Measurements from ENCODE around the gene ERGIC3.

Gene ERGIC3

GRCh38 chr20:35579196-35579595 is 37.3 kb downstream of the ERGIC3 start:
- DNase-seq (ENCODE audit: low read depth) = no peak
- in situ Hi-C loops (cut with HindIII; ENCODE audit: low sequenced_read_pairs) = no loop called here
- no peak for TF ChIP-seq CTCF (IDR thresholded peaks at IDR 0.05; ENCODE audit: low read depth, low read length, missing control alignments)
- H3K4me3 ChIP-seq (ENCODE audit: low read depth, low read length) = no peak overlapping the region

GRCh38 chr20:35582131-35582530 is 40.3 kb downstream of the ERGIC3 start:
- no peak for TF ChIP-seq CTCF (IDR thresholded peaks at IDR 0.05; ENCODE audit: low read depth, low read length, missing control alignments)
- in situ Hi-C loops (cut with HindIII; ENCODE audit: low sequenced_read_pairs) = no loop called here
- H3K4me3 ChIP-seq (ENCODE audit: low read depth, low read length) = no peak overlapping the region
- no peak for DNase-seq (ENCODE audit: low read depth)

GRCh38 chr20:35582741-35583404 is 41.0 kb downstream of the ERGIC3 start:
- TF ChIP-seq CTCF (IDR thresholded peaks at IDR 0.05; ENCODE audit: low read depth, low read length, missing control alignments) = no peak
- in situ Hi-C loops (cut with HindIII; ENCODE audit: low sequenced_read_pairs) = no loop called here
- no peak overlapping the region for H3K4me3 ChIP-seq (ENCODE audit: low read depth, low read length)
- no peak for DNase-seq (ENCODE audit: low read depth)

GRCh38 chr20:35583636-35584560 is 42.0 kb downstream of the ERGIC3 start:
- DNase-seq (ENCODE audit: low read depth) = no peak
- TF ChIP-seq CTCF (IDR thresholded peaks at IDR 0.05; ENCODE audit: low read depth, low read length, missing control alignments) = no peak
- H3K4me3 ChIP-seq (ENCODE audit: low read depth, low read length) = no peak overlapping the region
- in situ Hi-C loops (cut with HindIII; ENCODE audit: low sequenced_read_pairs) = no loop called here

- in situ Hi-C loops (cut with HindIII; ENCODE audit: low sequenced_read_pairs) = no loop called here
- no peak for TF ChIP-seq CTCF (IDR thresholded peaks at IDR 0.05; ENCODE audit: low read depth, low read length, missing control alignments)
- no peak overlapping the region for H3K4me3 ChIP-seq (ENCODE audit: low read depth, low read length)
- no peak for DNase-seq (ENCODE audit: low read depth)
Measured at GRCh38 chr20:35586751-35587425, 45.0 kb downstream of the ERGIC3 start.

GRCh38 chr20:35587436-35587835 is 45.6 kb downstream of the ERGIC3 start:
- in situ Hi-C loops (cut with HindIII; ENCODE audit: low sequenced_read_pairs) = no loop called here
- DNase-seq (ENCODE audit: low read depth) = no peak
- TF ChIP-seq CTCF (IDR thresholded peaks at IDR 0.05; ENCODE audit: low read depth, low read length, missing control alignments) = no peak
- no peak overlapping the region for H3K4me3 ChIP-seq (ENCODE audit: low read depth, low read length)

Measured in astrocyte of the cerebellum (primary cell).